Measurements from ENCODE around the gene MT1A.

DNA sequence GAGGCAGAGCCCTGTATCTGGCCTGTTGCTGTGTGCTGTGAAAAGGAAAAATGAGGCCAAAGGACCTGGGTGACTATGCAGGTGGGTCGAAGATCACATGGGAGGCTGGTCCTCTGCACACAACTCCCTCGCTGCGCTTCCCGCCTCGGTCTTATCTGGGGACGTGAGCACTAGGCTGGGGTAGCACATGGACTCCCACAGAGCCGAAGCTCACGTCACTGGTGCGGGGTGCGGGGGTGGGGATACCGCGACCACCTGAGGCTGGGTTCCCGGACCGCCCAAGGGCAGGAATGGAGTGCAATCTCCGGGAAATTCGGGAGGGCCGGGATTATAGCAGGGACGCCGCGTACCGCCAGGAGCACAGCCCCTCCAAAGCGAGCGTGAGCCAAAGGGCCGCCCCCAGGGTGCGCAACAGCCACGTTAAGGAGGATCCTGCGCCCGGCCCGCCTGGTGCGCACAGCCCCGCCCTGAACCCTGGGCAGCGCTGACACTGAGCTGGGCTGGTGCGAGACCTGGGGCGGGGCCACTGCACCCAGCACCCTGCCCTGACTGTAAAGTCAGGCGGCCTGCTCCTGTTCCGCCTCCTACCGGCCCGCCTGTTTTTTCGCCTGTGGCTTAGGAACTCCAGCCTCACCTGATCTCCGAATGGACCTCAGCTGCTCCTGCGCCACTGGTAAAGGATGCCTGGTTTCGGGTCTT is 4.8 kb downstream of the MT1A start:
- TF ChIP-seq CTCF (IDR thresholded peaks at IDR 0.05; ENCODE audit: low read depth, low read length, poor library complexity, severe bottlenecking): peak; percentile 17
- TF ChIP-seq EZH2phosphoT487 (IDR thresholded peaks at IDR 0.05; ENCODE audit: borderline replicate concordance, low read length): no peak
